ENCODE data around the gene CCNG1.

The CCNG1 gene

GRCh38 chr5:163467682-163468081 lies 30.3 kb downstream of the CCNG1 start:
- H3K4me3 ChIP-seq (replicated peaks; ENCODE audit: insufficient read depth, low read length): no peak overlapping the region
- DNase-seq (ENCODE audit: low read depth in 1 of 2, low spot score in 1 of 2): no peak
- TF ChIP-seq, protein P1, sequence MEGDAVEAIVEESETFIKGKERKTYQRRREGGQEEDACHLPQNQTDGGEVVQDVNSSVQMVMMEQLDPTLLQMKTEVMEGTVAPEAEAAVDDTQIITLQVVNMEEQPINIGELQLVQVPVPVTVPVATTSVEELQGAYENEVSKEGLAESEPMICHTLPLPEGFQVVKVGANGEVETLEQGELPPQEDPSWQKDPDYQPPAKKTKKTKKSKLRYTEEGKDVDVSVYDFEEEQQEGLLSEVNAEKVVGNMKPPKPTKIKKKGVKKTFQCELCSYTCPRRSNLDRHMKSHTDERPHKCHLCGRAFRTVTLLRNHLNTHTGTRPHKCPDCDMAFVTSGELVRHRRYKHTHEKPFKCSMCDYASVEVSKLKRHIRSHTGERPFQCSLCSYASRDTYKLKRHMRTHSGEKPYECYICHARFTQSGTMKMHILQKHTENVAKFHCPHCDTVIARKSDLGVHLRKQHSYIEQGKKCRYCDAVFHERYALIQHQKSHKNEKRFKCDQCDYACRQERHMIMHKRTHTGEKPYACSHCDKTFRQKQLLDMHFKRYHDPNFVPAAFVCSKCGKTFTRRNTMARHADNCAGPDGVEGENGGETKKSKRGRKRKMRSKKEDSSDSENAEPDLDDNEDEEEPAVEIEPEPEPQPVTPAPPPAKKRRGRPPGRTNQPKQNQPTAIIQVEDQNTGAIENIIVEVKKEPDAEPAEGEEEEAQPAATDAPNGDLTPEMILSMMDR (IDR thresholded peaks at IDR 0.05; ENCODE audit: insufficient read depth, low read length): no peak
- TF ChIP-seq REST (IDR thresholded peaks at IDR 0.05; ENCODE audit: insufficient replicate concordance, low read depth): no peak
- no peak for TF ChIP-seq SPI1 (IDR thresholded peaks at IDR 0.05; ENCODE audit: borderline replicate concordance, low read depth)
- no peak for TF ChIP-seq GABPA (IDR thresholded peaks at IDR 0.05; ENCODE audit: low read depth)
- no peak for TF ChIP-seq POLR2AphosphoS5 (IDR thresholded peaks at IDR 0.05; ENCODE audit: low read depth)
- H3K27ac ChIP-seq (replicated peaks): no peak overlapping the region
- no peaks in the 10 kb centered on the region for H3K27me3 ChIP-seq (ENCODE audit: insufficient read depth, poor library complexity, severe bottlenecking)

GRCh38 chr5:163473635-163474243 lies 36.3 kb downstream of the CCNG1 start:
- H3K4me3 ChIP-seq (replicated peaks; ENCODE audit: insufficient read depth, low read length): no peak overlapping the region
- no peaks in the 10 kb centered on the region for H3K27me3 ChIP-seq (ENCODE audit: insufficient read depth, poor library complexity, severe bottlenecking)
- H3K27ac ChIP-seq (replicated peaks): no peak overlapping the region
- no peak for DNase-seq (ENCODE audit: low read depth in 1 of 2, low spot score in 1 of 2)
- TF ChIP-seq SPI1 (IDR thresholded peaks at IDR 0.05; ENCODE audit: borderline replicate concordance, low read depth) (no peak), GABPA (IDR thresholded peaks at IDR 0.05; ENCODE audit: low read depth) (no peak), REST (IDR thresholded peaks at IDR 0.05; ENCODE audit: insufficient replicate concordance, low read depth) (no peak), POLR2AphosphoS5 (IDR thresholded peaks at IDR 0.05; ENCODE audit: low read depth) (no peak)
- TF ChIP-seq, protein P1 (IDR thresholded peaks at IDR 0.05; ENCODE audit: insufficient read depth, low read length): no peak

DNA sequence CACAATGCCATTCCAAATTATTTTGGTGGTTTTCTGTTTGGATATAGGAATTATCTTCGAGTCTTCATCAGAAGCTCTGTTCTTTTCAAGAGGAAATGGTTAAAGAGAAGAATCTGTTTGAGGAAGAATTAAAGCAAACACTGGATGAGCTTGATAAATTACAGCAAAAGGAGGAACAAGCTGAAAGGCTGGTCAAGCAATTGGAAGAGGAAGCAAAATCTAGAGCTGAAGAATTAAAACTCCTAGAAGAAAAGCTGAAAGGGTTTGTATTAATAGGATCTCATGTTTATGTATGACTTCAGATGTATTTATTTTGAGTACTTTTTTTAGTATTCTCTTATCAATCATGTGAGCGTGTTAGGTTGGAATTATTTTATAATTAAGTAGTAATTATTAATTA lies 38.0 kb downstream of the CCNG1 start:
- Histone ChIP-seq H3K4me3 (replicated peaks; ENCODE audit: insufficient read depth, low read length) (no peak overlapping the region), H3K27ac (replicated peaks) (no peak overlapping the region), H3K27me3 (ENCODE audit: insufficient read depth, poor library complexity, severe bottlenecking) (no peaks in the 10 kb centered on the region)
- DNase-seq (ENCODE audit: low read depth in 1 of 2, low spot score in 1 of 2): no peak
- no peak for TF ChIP-seq POLR2AphosphoS5 (IDR thresholded peaks at IDR 0.05; ENCODE audit: low read depth)
- TF ChIP-seq SPI1 (IDR thresholded peaks at IDR 0.05; ENCODE audit: borderline replicate concordance, low read depth): no peak

DNA sequence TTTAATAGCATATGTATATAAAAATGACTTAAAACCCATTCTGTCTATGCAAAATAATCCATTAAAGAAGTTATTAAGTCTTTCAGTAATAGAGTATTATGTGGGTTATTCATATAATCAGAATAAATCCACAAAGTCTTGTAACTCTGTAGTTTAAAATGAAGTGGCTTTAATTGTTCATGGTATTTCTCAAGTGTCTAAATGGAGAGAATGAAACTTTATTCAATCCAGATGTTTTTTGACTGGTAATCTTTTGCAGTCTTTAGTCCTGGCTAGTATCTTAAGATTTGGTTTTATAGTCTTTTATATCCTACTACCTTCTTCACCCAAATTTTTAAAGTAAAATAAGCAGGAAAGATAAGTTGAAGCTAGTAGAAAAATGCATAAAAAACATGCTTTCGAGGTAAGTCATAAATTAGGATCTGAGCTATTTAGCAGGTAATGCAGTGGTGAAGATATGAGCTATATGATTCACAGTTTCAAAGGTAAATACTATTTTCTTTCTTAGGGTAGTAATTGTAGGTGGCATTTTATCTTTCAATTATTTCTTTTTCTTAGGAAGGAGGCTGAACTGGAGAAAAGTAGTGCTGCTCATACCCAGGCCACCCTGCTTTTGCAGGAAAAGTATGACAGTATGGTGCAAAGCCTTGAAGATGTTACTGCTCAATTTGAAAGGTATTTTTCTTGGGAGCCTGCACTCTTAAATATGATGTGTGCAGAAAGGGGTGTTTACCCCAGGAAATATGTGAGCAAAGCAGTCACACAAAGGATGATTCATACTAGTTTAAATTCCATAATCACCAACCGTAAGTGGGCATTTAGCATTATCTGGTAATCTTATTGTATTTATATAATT lies 41.0 kb downstream of the CCNG1 start:
- TF ChIP-seq REST (IDR thresholded peaks at IDR 0.05; ENCODE audit: insufficient replicate concordance, low read depth) (no peak), GABPA (IDR thresholded peaks at IDR 0.05; ENCODE audit: low read depth) (no peak), SPI1 (IDR thresholded peaks at IDR 0.05; ENCODE audit: borderline replicate concordance, low read depth) (no peak), POLR2AphosphoS5 (IDR thresholded peaks at IDR 0.05; ENCODE audit: low read depth) (no peak)
- TF ChIP-seq, protein P1 (IDR thresholded peaks at IDR 0.05; ENCODE audit: insufficient read depth, low read length): no peak

More for the DNA sequence above, 41.0 kb downstream of the CCNG1 start:
- H3K27ac ChIP-seq (replicated peaks): no peak overlapping the region
- H3K4me3 ChIP-seq (replicated peaks; ENCODE audit: insufficient read depth, low read length): no peak overlapping the region
- no peaks in the 10 kb centered on the region for H3K27me3 ChIP-seq (ENCODE audit: insufficient read depth, poor library complexity, severe bottlenecking)
- no peak for DNase-seq (ENCODE audit: low read depth in 1 of 2, low spot score in 1 of 2)

Data from HL-60 (cell line).